B cell (primary cell): ENCODE measurements around the gene HEG1. TPM values are rescaled to one million over a fixed set of nuclear protein-coding genes. Genes with fewer than 3 reads are reported as not detected.

Experiments
- ATAC-seq: fragments of 200-7000 bp; cut with Tn5 transposase; one replicate; pipeline ENCODE4 v1.10.0; 2021; ENCODE audit warnings: low read depth, mild to moderate bottlenecking, moderate number of reproducible peaks, moderate library complexity
- CTCF ChIA-PET: fragments of 350-600 bp; sonication (Branson Sonifier 250); formaldehyde crosslinking; loops from one replicate; lab custom pipeline; 2021; ENCODE audit warnings: antibody characterized with exemption, inconsistent platforms; lab: Charles Lee
- POLR2A ChIA-PET: fragments of 350-600 bp; sonication (Branson Sonifier 250); formaldehyde crosslinking; loops from one replicate; lab custom pipeline; 2021; ENCODE audit warnings: antibody characterized with exemption; lab: Charles Lee
- DNase-seq: peaks from one replicate; pipeline ENCODE4 v3.0.0; 2013
- H2AFZ ChIP-seq: 2 replicates; pipeline ENCODE4 v1.6.1; 2012; ENCODE audit warnings: mild to moderate bottlenecking, low read depth, low read length; ENCODE audit not compliant: insufficient read depth, poor library complexity, severe bottlenecking
- H3K27ac ChIP-seq, 2 donors: 1 replicate in 1 of 2; 2 replicates in 1 of 2; pipeline ENCODE4 v1.5.1; 2012 to 2013; ENCODE audit warnings: low read length in 2 of 2, mild to moderate bottlenecking in 2 of 2, moderate library complexity in 1 of 2
- H3K27me3 ChIP-seq, 4 experiments: fragments of 200-600 bp in 1 of 4; sonication (generic) in 1 of 4; replicated peaks in 1 of 4; 1 replicate in 2 of 4; 2 replicates in 2 of 4; pipeline versions ENCODE4 v1.6.1 to v1.7.0; 2013 to 2016; ENCODE audit warnings: low read length in 3 of 4, mild to moderate bottlenecking in 2 of 4, mixed read lengths in 1 of 4, moderate library complexity in 1 of 4; ENCODE audit not compliant: insufficient read depth in 4 of 4, control insufficient read depth in 3 of 4; ENCODE audit errors: control extremely low read depth in 1 of 4
- H3K36me3 ChIP-seq, 2 experiments: replicated peaks in 1 of 2; 1 replicate in 1 of 2; 2 replicates in 1 of 2; pipeline versions ENCODE4 v1.6.1 to v1.7.1; 2013; ENCODE audit warnings: low read length in 1 of 2; ENCODE audit not compliant: insufficient read depth in 2 of 2, control insufficient read depth in 1 of 2; ENCODE audit errors: control extremely low read depth in 1 of 2, extremely low read depth in 1 of 2
- H3K4me1 ChIP-seq, 2 donors: fragments of 200-600 bp in 1 of 2; sonication (generic) in 1 of 2; 1 replicate in 1 of 2; 2 replicates in 1 of 2; pipeline versions ENCODE4 v1.5.1 to v1.6.1; 2013 to 2017; ENCODE audit warnings: low read length in 2 of 2; ENCODE audit not compliant: control insufficient read depth in 2 of 2, insufficient read depth in 2 of 2
- H3K4me2 ChIP-seq: replicated peaks from 2 replicates; pipeline ENCODE3; 2012; ENCODE audit warnings: mild to moderate bottlenecking, low read depth, low read length; ENCODE audit not compliant: poor library complexity, severe bottlenecking
- H3K4me3 ChIP-seq, 5 experiments: fragments of 200-600 bp in 1 of 5; sonication (generic) in 1 of 5; 1 replicate in 3 of 5; 2 replicates in 2 of 5; pipeline versions ENCODE4 v1.5.1 to v1.7.0; 2011 to 2016; ENCODE audit warnings: low read length in 4 of 5, mild to moderate bottlenecking in 4 of 5, low read depth in 2 of 5, control low read depth in 1 of 5, moderate library complexity in 1 of 5; ENCODE audit not compliant: insufficient read depth in 1 of 5; ENCODE audit errors: control extremely low read depth in 1 of 5, extremely low read depth in 1 of 5
- H3K79me2 ChIP-seq: fragments of 200-600 bp; sonication (generic); one replicate; pipeline ENCODE4 v1.6.0; 2016; ENCODE audit warnings: low read length; ENCODE audit not compliant: control insufficient read depth, insufficient read depth
- H3K9ac ChIP-seq: fragments of 200-600 bp; sonication (generic); 2 replicates; pipeline ENCODE4 v1.6.1; 2017; ENCODE audit warnings: mild to moderate bottlenecking, low read length, moderate library complexity
- H3K9me3 ChIP-seq, 3 donors: one replicate each; pipeline versions ENCODE4 v1.6.1 to v1.7.1; 2013; ENCODE audit warnings: low read length in 2 of 3; ENCODE audit not compliant: control insufficient read depth in 2 of 3, insufficient read depth in 1 of 3; ENCODE audit errors: control extremely low read depth in 1 of 3
- H4K20me1 ChIP-seq: 2 replicates; pipeline ENCODE4 v1.6.0; 2012; ENCODE audit warnings: mild to moderate bottlenecking, low read length; ENCODE audit not compliant: insufficient read depth, control insufficient read depth, poor library complexity, severe bottlenecking
- H3K27ac Mint-ChIP-seq: one replicate; pipeline ENCODE4 v1.8.0; 2021; ENCODE audit warnings: mixed read lengths
- H3K27me3 Mint-ChIP-seq: one replicate; pipeline ENCODE4 v1.8.0; 2021; ENCODE audit warnings: mixed read lengths
- H3K4me1 Mint-ChIP-seq: one replicate; pipeline ENCODE4 v1.8.0; 2021; ENCODE audit warnings: mixed read lengths
- H3K4me3 Mint-ChIP-seq: one replicate; pipeline ENCODE4 v1.8.0; 2021; ENCODE audit warnings: mixed read lengths
- H3K9me3 Mint-ChIP-seq: one replicate; pipeline ENCODE4 v1.8.0; 2022; ENCODE audit warnings: mixed read lengths; ENCODE audit not compliant: insufficient read depth
- EZH2 ChIP-seq: IDR thresholded peaks from 2 replicates; pipeline ENCODE4 v1.6.1; 2012; ENCODE audit warnings: borderline replicate concordance, low read depth, mild to moderate bottlenecking, moderate library complexity, low read length; ENCODE audit not compliant: insufficient read depth, poor library complexity, severe bottlenecking
- WGBS: methylation state at CpG from one replicate; pipeline ENCODE4 v1.1.5; 2013; ENCODE audit warnings: missing lambda C conversion rate; ENCODE audit not compliant: insufficient coverage; 5-methylcytosine and 5-hydroxymethylcytosine counted together
- intact Hi-C: fragments of 100-400 bp; cut with micrococcal nuclease; formaldehyde crosslinking; loops from one replicate; pipeline ENCODE4 v1.10.0; 2022
- polyA plus RNA-seq: library from polyadenylated mRNA; depleted of rRNA; stranded (reverse); fragments of >200 nt; gene quantifications from 2 replicates; pipeline ENCODE4 v1.2.3, GENCODE V29; 2012
- total RNA-seq, 2 donors: library from RNA; stranded (reverse); fragments of 120-200 nt in 1 of 2; gene quantifications; 1 replicate in 1 of 2; 2 replicates in 1 of 2; pipeline versions ENCODE4 v1.2.3 to v1.2.4, GENCODE V29; 2013 to 2022
- TF ChIP-seq, protein P1 (sequence below): fragments of 200-600 bp; IDR thresholded peaks from one replicate; pipeline ENCODE4 v1.8.0; 2022; ENCODE audit warnings: antibody characterized with exemption, mild to moderate bottlenecking

Gene HEG1
- total and polyA plus RNA-seq, 2 donors (not counting 1 experiment from before 2014, with no cell fraction given): 5.1 to 9.2 TPM

- H3K27me3 ChIP-seq: no peaks in the 10 kb centered on the region
- H3K9ac ChIP-seq: no peak overlapping the region
- H3K27ac ChIP-seq: no peak overlapping the region
- Mint-ChIP-seq H3K4me3 (no peak overlapping the region), H3K9me3 (no peaks in the 10 kb centered on the region), H3K4me1 (no peaks in the 10 kb centered on the region), H3K27me3 (no peaks in the 10 kb centered on the region), H3K27ac (no peak overlapping the region)
- H2AFZ ChIP-seq: no peak overlapping the region
- no peaks in the 10 kb centered on the region for H4K20me1 ChIP-seq
- H3K9me3 ChIP-seq: no peaks in the 10 kb centered on the region
- ChIA-PET POLR2A (no interaction called here), CTCF (no interaction called here)
- intact Hi-C loops: no loop called here
- no peak overlapping the region for H3K4me2 ChIP-seq
- DNase-seq (no peak), ATAC-seq (no peak)
- no peaks in the 10 kb centered on the region for H3K4me1 ChIP-seq
- no peak for TF ChIP-seq EZH2
- TF ChIP-seq, protein P1, sequence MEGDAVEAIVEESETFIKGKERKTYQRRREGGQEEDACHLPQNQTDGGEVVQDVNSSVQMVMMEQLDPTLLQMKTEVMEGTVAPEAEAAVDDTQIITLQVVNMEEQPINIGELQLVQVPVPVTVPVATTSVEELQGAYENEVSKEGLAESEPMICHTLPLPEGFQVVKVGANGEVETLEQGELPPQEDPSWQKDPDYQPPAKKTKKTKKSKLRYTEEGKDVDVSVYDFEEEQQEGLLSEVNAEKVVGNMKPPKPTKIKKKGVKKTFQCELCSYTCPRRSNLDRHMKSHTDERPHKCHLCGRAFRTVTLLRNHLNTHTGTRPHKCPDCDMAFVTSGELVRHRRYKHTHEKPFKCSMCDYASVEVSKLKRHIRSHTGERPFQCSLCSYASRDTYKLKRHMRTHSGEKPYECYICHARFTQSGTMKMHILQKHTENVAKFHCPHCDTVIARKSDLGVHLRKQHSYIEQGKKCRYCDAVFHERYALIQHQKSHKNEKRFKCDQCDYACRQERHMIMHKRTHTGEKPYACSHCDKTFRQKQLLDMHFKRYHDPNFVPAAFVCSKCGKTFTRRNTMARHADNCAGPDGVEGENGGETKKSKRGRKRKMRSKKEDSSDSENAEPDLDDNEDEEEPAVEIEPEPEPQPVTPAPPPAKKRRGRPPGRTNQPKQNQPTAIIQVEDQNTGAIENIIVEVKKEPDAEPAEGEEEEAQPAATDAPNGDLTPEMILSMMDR: no peak
- H3K36me3 ChIP-seq: peaks cover 0 to 49% of the 10 kb centered on the region in 2 experiments
- no peak overlapping the region for H3K4me3 ChIP-seq
- WGBS: 92% methylated on average over 4 of the region's 7 CpGs
- H3K79me2 ChIP-seq: no peaks in the 10 kb centered on the region
These were observed 43.9 kb downstream of the HEG1 start for GRCh38 chr3:125011941-125012340.

DNA sequence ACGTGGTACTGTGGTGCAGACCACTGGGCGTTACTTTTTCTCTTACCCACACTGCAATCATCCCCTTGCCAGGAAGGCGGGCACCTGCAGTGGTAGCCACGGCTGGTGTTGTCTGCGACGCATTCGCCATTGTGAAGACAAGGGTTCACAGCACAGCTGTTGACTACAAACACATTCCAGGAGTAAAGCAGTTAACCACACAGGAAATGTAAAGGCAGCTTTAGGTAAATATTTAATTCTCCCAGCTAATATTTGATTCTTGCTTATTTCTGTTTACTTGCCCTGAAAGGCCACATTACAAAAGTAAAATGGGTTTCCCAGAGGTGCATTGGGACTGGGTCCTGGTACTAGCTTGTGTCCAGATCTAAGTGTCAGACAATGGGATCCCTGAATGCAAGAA lies 45.4 kb downstream of the HEG1 start:
- no peak overlapping the region for H2AFZ ChIP-seq
- no peaks in the 10 kb centered on the region for H3K27me3 ChIP-seq
- TF ChIP-seq, protein P1: no peak
- TF ChIP-seq EZH2: no peak
- POLR2A ChIA-PET: no interaction called here
- Mint-ChIP-seq H3K27me3 (no peaks in the 10 kb centered on the region), H3K4me1 (no peaks in the 10 kb centered on the region), H3K9me3 (no peaks in the 10 kb centered on the region), H3K4me3 (no peak overlapping the region), H3K27ac (no peak overlapping the region)
- H3K4me3 ChIP-seq: no peak overlapping the region
- CTCF ChIA-PET: no interaction called here
- ATAC-seq (no peak), DNase-seq (no peak)
- no peak overlapping the region for H3K9ac ChIP-seq
- peaks cover 0 to 60% of the 10 kb centered on the region in 2 experiments for H3K36me3 ChIP-seq
- H3K4me2 ChIP-seq: no peak overlapping the region
- intact Hi-C loops: no loop called here
- H3K79me2 ChIP-seq: no peaks in the 10 kb centered on the region
- no peaks in the 10 kb centered on the region for H3K4me1 ChIP-seq
- WGBS: no CpG with 5 or more reads among the region's 7 CpGs
- H4K20me1 ChIP-seq: no peaks in the 10 kb centered on the region
- H3K9me3 ChIP-seq: no peaks in the 10 kb centered on the region
- H3K27ac ChIP-seq: no peak overlapping the region
